Measurements from ENCODE around the gene MAST4.

Gene MAST4

GRCh38 chr5:66637994-66638393 is 41.8 kb downstream of the MAST4 start (continued):
- TF ChIP-seq ELK4 (IDR thresholded peaks at IDR 0.05; ENCODE audit: borderline replicate concordance, low read depth, low read length) (no peak), ZBTB26 (tag by site-specific recombination; optimal IDR thresholded peaks at IDR 0.05) (no peak), EGR2 (tag by site-specific recombination; IDR thresholded peaks at IDR 0.05; ENCODE audit: low read depth) (no peak), REST (tag by site-specific recombination; IDR thresholded peaks at IDR 0.05) (no peak), ZNF692 (tag by site-specific recombination; IDR thresholded peaks at IDR 0.05) (no peak)

- no peaks in the 10 kb centered on the region for H3K36me3 ChIP-seq (ENCODE audit: control insufficient read depth in 2 of 2, insufficient read depth in 1 of 2, low read length in 2 of 2)
- H3K27ac ChIP-seq (ENCODE audit: extremely low read depth, low read depth, low read length), result no peak overlapping the region
- CTCF ChIA-PET, result interaction anchor here (0.6 to 0.9 kb wide), 2 partner anchors 86 to 173 kb away, joined by 3 to 5 read pairs; no protein-coding TSS in a partner anchor
- TF ChIP-seq OSR2 (tag by site-specific recombination; IDR thresholded peaks at IDR 0.05) (no peak), ATF2 (tag by site-specific recombination; IDR thresholded peaks at IDR 0.05; ENCODE audit: low read depth) (peak; percentile 82), ZSCAN4 (tag by site-specific recombination; IDR thresholded peaks at IDR 0.05) (peak; percentile 47; the same call in 1 of the 2 replicates), PRDM10 (tag by site-specific recombination; IDR thresholded peaks at IDR 0.05) (no peak), ZNF398 (tag by site-specific recombination; IDR thresholded peaks at IDR 0.05) (0 out of 2 replicates have a peak, but pooled peaks have one; percentile 38)
- no peaks in the 10 kb centered on the region; the same call in 1 of the 2 replicates for H3K9me3 ChIP-seq (ENCODE audit: control insufficient read depth, insufficient read depth, low read depth, low read length)
- H3K4me1 ChIP-seq (ENCODE audit: control insufficient read depth, insufficient read depth, low read length), result peaks cover 3% of the 10 kb centered on the region
- POLR2A ChIA-PET, result no interaction called here
- no peak overlapping the region for H3K4me3 ChIP-seq (ENCODE audit: low read depth, low read length)
Measured at GRCh38 chr5:66639037-66639436, 42.8 kb downstream of the MAST4 start.
